GM12878 (cell line): ENCODE data around the gene KRT32. TPM values are rescaled to one million over a fixed set of nuclear protein-coding genes. Genes with fewer than 3 reads are reported as not detected.

Experiments
- ATAC-seq: fragments of 200-7000 bp; cut with Tn5 transposase; 3 replicates; pipeline ENCODE4 v1.9.1; 2020; ENCODE audit warnings: mild to moderate bottlenecking, moderate library complexity
- BruUV-seq: library from RNA; stranded (reverse); fragments of 400-500 nt; replicated peaks from 2 replicates; lab custom pipeline; 2021; lab: Mats Ljungman, UMichigan
- CTCF ChIA-PET: fragments of 300-600 bp; sonication (Branson Sonifier 250); formaldehyde crosslinking; extraction: SDS; loops from one replicate; lab custom pipeline; 2021; ENCODE audit warnings: inconsistent platforms; lab: Yijun Ruan, JAX
- POLR2A ChIA-PET: fragments of 350-600 bp; formaldehyde crosslinking; extraction: SDS; loops from one replicate; lab custom pipeline; 2021; ENCODE audit warnings: inconsistent platforms; lab: Charles Lee
- RAD21 ChIA-PET: fragments of 300-600 bp; sonication (Branson Sonifier 250); formaldehyde crosslinking; loops from one replicate; lab custom pipeline; 2023; ENCODE audit warnings: antibody characterized with exemption; ENCODE audit not compliant: unreplicated experiment; lab: Charles Lee
- SMC1A ChIA-PET: fragments of 300-600 bp; sonication (Branson Sonifier 250); formaldehyde crosslinking; loops from one replicate; lab custom pipeline; 2023; ENCODE audit not compliant: unreplicated experiment, uncharacterized antibody; lab: Charles Lee
- DNase-seq: peaks from one replicate; pipeline ENCODE4 v3.0.0-alpha.2; 2011; ENCODE audit warnings: low read depth, low spot score
- FAIRE-seq: peaks from 3 replicates; lab custom pipeline; 2011; peaks lifted over from hg19 to GRCh38; lab: Jason Lieb, UNC
- H2AFZ ChIP-seq: 2 replicates; pipeline ENCODE4 v1.6.0; 2011; ENCODE audit warnings: low read depth, low read length, control low read depth; ENCODE audit not compliant: control insufficient read depth
- H3K27ac ChIP-seq: 2 replicates; pipeline ENCODE4 v1.5.1; 2011; ENCODE audit warnings: control low read depth; ENCODE audit not compliant: control insufficient read depth, insufficient read depth
- H3K27me3 ChIP-seq, 2 experiments: replicated peaks in 1 of 2; 2 replicates each; pipeline versions ENCODE4 v1.6.0 to v1.6.1; 2011; ENCODE audit warnings: low read length in 1 of 2; ENCODE audit not compliant: control insufficient read depth in 2 of 2, insufficient read depth in 2 of 2
- H3K36me3 ChIP-seq, 2 experiments: 2 replicates each; pipeline ENCODE4 v1.5.1; 2011; ENCODE audit warnings: low read length in 1 of 2; ENCODE audit not compliant: control insufficient read depth in 2 of 2, insufficient read depth in 2 of 2
- H3K4me1 ChIP-seq: 2 replicates; pipeline ENCODE4 v1.6.1; 2011; ENCODE audit warnings: mild to moderate bottlenecking, low read length, moderate library complexity, mixed read lengths; ENCODE audit not compliant: control insufficient read depth, insufficient read depth
- H3K4me2 ChIP-seq: 2 replicates; pipeline ENCODE4 v1.6.0; 2011; ENCODE audit warnings: control low read depth; ENCODE audit not compliant: control insufficient read depth, insufficient read depth
- H3K4me3 ChIP-seq: fragments of 200-600 bp; sonication (generic); 2 replicates; pipeline ENCODE4 v1.5.1; 2016
- H3K79me2 ChIP-seq: 2 replicates; pipeline ENCODE4 v1.6.0; 2011; ENCODE audit warnings: low read length; ENCODE audit not compliant: control insufficient read depth, insufficient read depth
- H3K9ac ChIP-seq: 2 replicates; pipeline ENCODE4 v1.8.0; 2011; ENCODE audit warnings: low read length, control low read depth, mixed read lengths; ENCODE audit not compliant: control insufficient read depth, insufficient read depth
- H3K9me3 ChIP-seq: replicated peaks from 3 replicates; pipeline ENCODE4 v1.5.1; 2011; ENCODE audit warnings: mild to moderate bottlenecking, low read length; ENCODE audit not compliant: control insufficient read depth, insufficient read depth
- H4K20me1 ChIP-seq: 2 replicates; pipeline ENCODE4 v1.6.0; 2011; ENCODE audit not compliant: control insufficient read depth, insufficient read depth
- NR2C2 ChIP-seq: IDR thresholded peaks from 2 replicates; pipeline ENCODE4 v1.6.1; 2011; ENCODE audit warnings: borderline replicate concordance, low read depth; ENCODE audit not compliant: control insufficient read depth, insufficient read length
- RAD21 ChIP-seq: IDR thresholded peaks from 2 replicates; pipeline ENCODE4 v1.6.1; 2011; ENCODE audit warnings: mild to moderate bottlenecking, low read depth, low read length, moderate library complexity; ENCODE audit not compliant: insufficient read depth
- SMC3 ChIP-seq: IDR thresholded peaks from 2 replicates; pipeline ENCODE4 v1.6.1; 2011; ENCODE audit warnings: low read length, improper control_type of control experiment, borderline replicate concordance
- SPI1 ChIP-seq: IDR thresholded peaks from 2 replicates; pipeline ENCODE4 v1.6.1; 2011; ENCODE audit warnings: low read depth, mild to moderate bottlenecking, low read length, moderate library complexity, borderline replicate concordance; ENCODE audit not compliant: insufficient read depth
- SUPT20H ChIP-seq: IDR thresholded peaks from 2 replicates; pipeline ENCODE4 v1.6.1; 2011; ENCODE audit warnings: low read depth, mild to moderate bottlenecking, low read length, moderate library complexity, borderline replicate concordance; ENCODE audit not compliant: control insufficient read depth
- WGBS: methylation state at CpG from one replicate; pipeline ENCODE4 v1.1.6; 2016; ENCODE audit warnings: low lambda C conversion rate; ENCODE audit not compliant: insufficient replicate concordance, insufficient coverage; ENCODE audit errors: missing lambda C conversion rate; 5-methylcytosine and 5-hydroxymethylcytosine counted together
- in situ Hi-C: fragments of 300-500 bp; cut with MboI; formaldehyde crosslinking; loops from 9 replicates; pipeline ENCODE4 v1.14.3; 2018; ENCODE audit warnings: mixed read lengths
- intact Hi-C: fragments of 100-400 bp; cut with micrococcal nuclease; formaldehyde crosslinking; loops from one replicate; pipeline ENCODE4 v1.14.2; 2022; ENCODE audit not compliant: unreplicated experiment
- polyA plus RNA-seq, 11 experiments: library from polyadenylated mRNA; depleted of rRNA in 4 of 11; unstranded in 6 of 11; stranded (reverse) in 5 of 11; fragments of >200 nt; fragmentation: Nextera tagmentation in 4 of 11; fragmentation: Illumina TruSeq in 1 of 11; extraction: Ambion mirVana in 4 of 11; extraction: Trizol in 1 of 11; gene quantifications; 1 replicate in 1 of 11; 2 replicates in 10 of 11; pipeline versions ENCODE4 v1.2.1 to v1.2.3, GENCODE V29; 2011 to 2016; ENCODE audit warnings: inconsistent platforms in 2 of 11, missing spikeins in 2 of 11, low read depth in 1 of 11
- total RNA-seq, 4 experiments: library from RNA; depleted of rRNA in 3 of 4; stranded (reverse); fragments of >200 nt in 3 of 4; fragmentation: Illumina TruSeq in 1 of 4; extraction: Trizol in 1 of 4; gene quantifications; 2 replicates each; pipeline versions ENCODE4 v1.2.1 to v1.2.3, GENCODE V29; 2013 to 2021
- TF ChIP-seq, protein P1 (sequence below): fragments of 450-650 bp; IDR thresholded peaks from 2 replicates; pipeline ENCODE4 v1.6.1; 2016; ENCODE audit warnings: mild to moderate bottlenecking
- TF ChIP-seq, protein P2 (sequence below): fragments of 450-650 bp; conservative IDR thresholded peaks from 2 replicates; pipeline ENCODE4 v1.6.1; 2017; ENCODE audit warnings: mild to moderate bottlenecking, moderate library complexity

The KRT32 gene
- total and polyA plus RNA-seq, 10 of the 15 experiments (the other 5 are each of a cell fraction or from before 2014, with no cell fraction given): not detected

DNA sequence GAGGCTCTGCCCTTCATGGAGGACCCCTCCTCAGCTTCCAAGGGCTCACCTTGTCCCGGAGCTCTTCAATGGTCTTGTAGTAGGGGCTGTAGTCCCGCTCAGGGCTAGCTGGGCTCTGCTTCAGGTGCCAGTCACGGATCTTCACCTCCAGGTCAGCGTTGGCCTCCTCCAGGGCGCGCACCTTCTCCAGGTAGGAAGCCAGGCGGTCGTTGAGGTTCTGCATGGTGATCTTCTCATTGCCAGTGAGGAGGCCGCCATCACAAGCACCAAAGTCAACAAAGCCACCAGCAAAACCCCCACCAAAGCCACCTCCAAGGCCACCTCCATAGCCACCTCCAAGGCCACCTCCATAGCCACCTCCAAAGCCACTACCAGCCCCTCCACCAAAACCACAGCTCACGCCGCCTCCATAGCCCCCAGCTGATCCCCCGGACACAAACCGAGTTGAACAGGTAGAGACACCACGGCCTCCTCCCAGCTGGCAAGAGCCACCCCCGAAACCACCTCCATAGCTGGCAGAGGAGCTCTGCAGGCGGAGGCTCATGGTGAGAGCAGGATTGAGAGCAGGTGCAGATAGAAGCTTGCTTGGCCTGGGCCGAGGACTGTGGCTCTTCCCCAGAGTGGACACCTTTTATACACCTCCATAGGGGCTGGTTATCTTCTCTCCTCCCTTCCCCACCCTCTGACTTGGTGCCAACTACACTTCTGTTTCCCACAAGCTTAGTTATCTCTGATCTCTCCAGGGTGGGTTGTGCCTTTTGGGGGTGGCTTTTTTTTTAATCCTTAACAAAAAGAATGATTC is 38.0 kb upstream of the KRT32 start, which contains the start of gene KRT13:
Gene KRT13 (minus strand): TSS at position 606 of the 802 bp plus-strand sequence. CDS start 62 bp downstream, at position 544.
- Histone ChIP-seq H4K20me1 (no peaks in the 10 kb centered on the region), H2AFZ (no peak within 1 kb of the TSS), H3K4me2 (no peak within 1 kb of the TSS), H3K36me3 (no peaks in the 10 kb centered on the region), H3K79me2 (no peaks in the 10 kb centered on the region), H3K27ac (no peak within 1 kb of the TSS), H3K4me3 (no peak within 1 kb of the TSS), H3K9ac (no peak within 1 kb of the TSS), H3K4me1 (no peaks in the 10 kb centered on the region), H3K9me3 (no peaks in the 10 kb centered on the region), H3K27me3 (peaks cover 0 to 8% of the 10 kb centered on the region in 2 experiments; a peak in 2 of 4 replicates)
- no peak for ATAC-seq
- TF ChIP-seq SPI1 (no peak), SUPT20H (no peak), NR2C2 (no peak), RAD21 (no peak), SMC3 (no peak)
- TF ChIP-seq, protein P1, sequence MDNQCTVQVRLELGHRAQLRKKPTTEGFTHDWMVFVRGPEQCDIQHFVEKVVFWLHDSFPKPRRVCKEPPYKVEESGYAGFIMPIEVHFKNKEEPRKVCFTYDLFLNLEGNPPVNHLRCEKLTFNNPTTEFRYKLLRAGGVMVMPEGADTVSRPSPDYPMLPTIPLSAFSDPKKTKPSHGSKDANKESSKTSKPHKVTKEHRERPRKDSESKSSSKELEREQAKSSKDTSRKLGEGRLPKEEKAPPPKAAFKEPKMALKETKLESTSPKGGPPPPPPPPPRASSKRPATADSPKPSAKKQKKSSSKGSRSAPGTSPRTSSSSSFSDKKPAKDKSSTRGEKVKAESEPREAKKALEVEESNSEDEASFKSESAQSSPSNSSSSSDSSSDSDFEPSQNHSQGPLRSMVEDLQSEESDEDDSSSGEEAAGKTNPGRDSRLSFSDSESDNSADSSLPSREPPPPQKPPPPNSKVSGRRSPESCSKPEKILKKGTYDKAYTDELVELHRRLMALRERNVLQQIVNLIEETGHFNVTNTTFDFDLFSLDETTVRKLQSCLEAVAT: no peak
- TF ChIP-seq, protein P2, sequence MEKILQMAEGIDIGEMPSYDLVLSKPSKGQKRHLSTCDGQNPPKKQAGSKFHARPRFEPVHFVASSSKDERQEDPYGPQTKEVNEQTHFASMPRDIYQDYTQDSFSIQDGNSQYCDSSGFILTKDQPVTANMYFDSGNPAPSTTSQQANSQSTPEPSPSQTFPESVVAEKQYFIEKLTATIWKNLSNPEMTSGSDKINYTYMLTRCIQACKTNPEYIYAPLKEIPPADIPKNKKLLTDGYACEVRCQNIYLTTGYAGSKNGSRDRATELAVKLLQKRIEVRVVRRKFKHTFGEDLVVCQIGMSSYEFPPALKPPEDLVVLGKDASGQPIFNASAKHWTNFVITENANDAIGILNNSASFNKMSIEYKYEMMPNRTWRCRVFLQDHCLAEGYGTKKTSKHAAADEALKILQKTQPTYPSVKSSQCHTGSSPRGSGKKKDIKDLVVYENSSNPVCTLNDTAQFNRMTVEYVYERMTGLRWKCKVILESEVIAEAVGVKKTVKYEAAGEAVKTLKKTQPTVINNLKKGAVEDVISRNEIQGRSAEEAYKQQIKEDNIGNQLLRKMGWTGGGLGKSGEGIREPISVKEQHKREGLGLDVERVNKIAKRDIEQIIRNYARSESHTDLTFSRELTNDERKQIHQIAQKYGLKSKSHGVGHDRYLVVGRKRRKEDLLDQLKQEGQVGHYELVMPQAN: no peak
- FAIRE-seq: no peak
- SMC1A ChIA-PET: no interaction called here
- intact Hi-C loops: no loop called here
- in situ Hi-C loops: no loop called here
- RAD21 ChIA-PET: no interaction called here
- CTCF ChIA-PET: no interaction called here
- POLR2A ChIA-PET: no interaction called here
- no TSS peak for BruUV-seq
- no peak for DNase-seq
- 28% methylated on average over 17 of the region's 17 CpGs for WGBS
